Cardiac fibroblast (primary cell): ENCODE results near the gene CNDP1.

Source experiments
- DNase-seq, 2 donors: peaks; one replicate each; pipeline versions ENCODE4 v3.0.0 to v3.0.0-alpha.2; 2010; ENCODE audit warnings: low read depth in 2 of 2
- H3K4me3 ChIP-seq, 2 donors: replicated peaks in 1 of 2; 1 replicate in 1 of 2; 2 replicates in 1 of 2; pipeline ENCODE4 v1.5.1; 2011; ENCODE audit warnings: low read depth in 2 of 2, low read length in 2 of 2, mild to moderate bottlenecking in 2 of 2, moderate library complexity in 1 of 2
- TF ChIP-seq, protein P1 (sequence below): IDR thresholded peaks from one replicate; pipeline ENCODE4 v1.5.1; 2011; ENCODE audit warnings: low read depth, mild to moderate bottlenecking, low read length, inconsistent platforms

The CNDP1 gene

DNA sequence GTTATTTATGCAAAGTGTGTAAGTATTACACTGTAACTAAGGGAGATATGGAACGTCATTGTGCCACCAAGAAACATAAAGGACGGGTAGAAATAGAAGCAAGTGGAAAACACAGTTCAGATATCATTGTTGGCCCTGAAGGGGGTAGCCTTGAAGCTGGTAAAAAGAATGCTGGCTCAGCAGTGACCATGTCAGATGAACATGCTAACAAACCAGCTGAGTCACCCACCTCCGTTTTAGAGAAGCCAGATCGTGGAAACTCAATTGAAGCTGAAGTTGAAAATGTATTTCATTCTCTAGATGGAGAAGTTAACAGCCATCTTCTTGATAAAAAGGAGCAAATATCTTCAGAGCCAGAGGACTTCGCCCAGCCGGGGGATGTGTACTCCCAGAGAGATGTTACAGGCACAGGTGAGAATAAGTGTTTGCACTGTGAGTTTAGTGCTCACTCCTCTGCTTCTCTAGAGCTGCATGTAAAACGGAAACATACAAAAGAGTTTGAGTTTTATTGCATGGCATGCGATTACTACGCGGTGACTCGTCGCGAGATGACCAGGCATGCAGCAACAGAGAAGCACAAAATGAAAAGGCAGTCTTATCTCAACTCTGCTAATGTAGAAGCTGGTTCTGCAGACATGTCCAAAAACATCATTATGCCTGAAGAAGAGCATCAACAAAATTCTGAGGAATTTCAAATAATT is 99.5 kb downstream of the CNDP1 start:
- no peak for DNase-seq
- no peak overlapping the region for H3K4me3 ChIP-seq
- TF ChIP-seq, protein P1, sequence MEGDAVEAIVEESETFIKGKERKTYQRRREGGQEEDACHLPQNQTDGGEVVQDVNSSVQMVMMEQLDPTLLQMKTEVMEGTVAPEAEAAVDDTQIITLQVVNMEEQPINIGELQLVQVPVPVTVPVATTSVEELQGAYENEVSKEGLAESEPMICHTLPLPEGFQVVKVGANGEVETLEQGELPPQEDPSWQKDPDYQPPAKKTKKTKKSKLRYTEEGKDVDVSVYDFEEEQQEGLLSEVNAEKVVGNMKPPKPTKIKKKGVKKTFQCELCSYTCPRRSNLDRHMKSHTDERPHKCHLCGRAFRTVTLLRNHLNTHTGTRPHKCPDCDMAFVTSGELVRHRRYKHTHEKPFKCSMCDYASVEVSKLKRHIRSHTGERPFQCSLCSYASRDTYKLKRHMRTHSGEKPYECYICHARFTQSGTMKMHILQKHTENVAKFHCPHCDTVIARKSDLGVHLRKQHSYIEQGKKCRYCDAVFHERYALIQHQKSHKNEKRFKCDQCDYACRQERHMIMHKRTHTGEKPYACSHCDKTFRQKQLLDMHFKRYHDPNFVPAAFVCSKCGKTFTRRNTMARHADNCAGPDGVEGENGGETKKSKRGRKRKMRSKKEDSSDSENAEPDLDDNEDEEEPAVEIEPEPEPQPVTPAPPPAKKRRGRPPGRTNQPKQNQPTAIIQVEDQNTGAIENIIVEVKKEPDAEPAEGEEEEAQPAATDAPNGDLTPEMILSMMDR = no peak

DNA sequence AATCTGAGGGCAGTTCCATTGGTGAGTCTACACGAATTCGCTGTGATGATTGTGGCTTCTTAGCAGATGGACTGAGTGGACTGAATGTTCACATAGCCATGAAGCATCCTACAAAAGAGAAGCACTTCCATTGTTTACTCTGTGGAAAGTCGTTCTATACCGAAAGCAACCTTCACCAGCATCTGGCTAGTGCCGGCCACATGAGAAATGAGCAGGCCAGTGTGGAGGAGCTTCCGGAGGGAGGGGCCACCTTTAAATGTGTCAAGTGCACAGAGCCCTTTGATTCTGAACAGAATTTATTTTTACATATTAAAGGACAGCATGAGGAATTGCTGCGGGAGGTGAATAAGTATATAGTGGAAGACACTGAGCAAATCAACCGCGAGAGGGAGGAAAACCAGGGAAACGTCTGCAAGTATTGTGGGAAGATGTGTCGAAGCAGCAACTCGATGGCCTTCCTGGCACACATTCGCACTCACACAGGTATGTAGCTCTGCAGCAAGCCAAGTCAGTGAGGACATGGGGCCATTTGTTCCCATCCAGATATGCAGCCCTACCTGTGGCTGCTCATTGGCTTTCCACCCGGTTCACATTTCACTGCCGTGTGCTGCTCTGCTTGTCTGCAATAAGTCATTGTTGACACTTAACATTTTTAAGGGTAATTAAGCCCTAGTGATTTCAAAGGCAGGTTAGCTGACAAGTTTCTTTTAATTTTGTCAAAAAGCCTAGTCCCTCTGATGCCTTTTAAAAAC is 101.1 kb downstream of the CNDP1 start:
- DNase-seq = no peak
- TF ChIP-seq, protein P1 = no peak
- H3K4me3 ChIP-seq = no peak overlapping the region
